Measurements from ENCODE around the gene MAGEE2. TPM values are rescaled to one million over a fixed set of nuclear protein-coding genes. Genes with fewer than 3 reads are reported as not detected.
A peak's percentile ranks its signal among the peaks of the same experiment; 100 is the strongest.

The MAGEE2 gene
- total and polyA plus RNA-seq, 12 donors = 0.09 to 0.15 (median 0.13) TPM; not detected in 9

GRCh38 chrX:75748431-75748830, 36.6 kb downstream of the MAGEE2 start:
- Histone ChIP-seq H3K4me3 (no peak overlapping the region), H3K27me3 (peaks cover 0 to 11% (median 0%) of the 10 kb centered on the region in 7 donors), H3K27ac (no peak overlapping the region), H3K9me3 (peaks cover 0 to 28% (median 14%) of the 10 kb centered on the region in 11 donors), H3K4me1 (peaks cover 0 to 7% (median 0%) of the 10 kb centered on the region in 9 donors), H3K36me3 (no peaks in the 10 kb centered on the region)
- TF ChIP-seq CTCF (IDR thresholded peaks at IDR 0.05) = no peak
- ATAC-seq (no peak), DNase-seq (no peak)
- WGBS, 2 donors = 92 to 95% methylated on average over 2 of the region's 2 CpGs
- intact Hi-C loops (cut with DNase I) = no loop called here

- peaks cover 0 to 7% (median 0%) of the 10 kb centered on the region in 9 donors for H3K4me1 ChIP-seq
- peak in 7 of 8 donors; percentile 62 to 81 (median 75) for ATAC-seq
- H3K27me3 ChIP-seq = peaks cover 0 to 11% (median 0%) of the 10 kb centered on the region in 7 donors
- peak; percentile 14 to 45 for DNase-seq
- peak overlapping the region; percentile 28 to 60 (median 53) for H3K4me3 ChIP-seq
- peaks cover 0 to 42% (median 22%) of the 10 kb centered on the region in 11 donors for H3K9me3 ChIP-seq
- peak overlapping the region in 6 of 10 donors; percentile 40 to 67 (median 51) for H3K27ac ChIP-seq
- 5 to 10% methylated on average over 14 to 53 of the region's 54 CpGs for WGBS, 2 donors
- H3K36me3 ChIP-seq = no peaks in the 10 kb centered on the region
- intact Hi-C loops (cut with DNase I) = no loop called here
- TF ChIP-seq CTCF (IDR thresholded peaks at IDR 0.05) = no peak
Measured at GRCh38 chrX:75746891-75747639, 38.0 kb downstream of the MAGEE2 start.
